Parathyroid adenoma (tissue), 2 donors: ENCODE data around the gene ABHD16A.

Experiments used
- H2AFZ ChIP-seq: fragments of 300-600 bp; sonication (generic); one replicate; pipeline ENCODE4 v1.7.0; 2017; ENCODE audit warnings: antibody characterized with exemption, mild to moderate bottlenecking
- H3K27ac ChIP-seq: fragments of 300-600 bp; sonication (generic); one replicate; pipeline ENCODE4 v1.7.0; 2017
- H3K27me3 ChIP-seq: fragments of 300-600 bp; sonication (generic); one replicate; pipeline ENCODE4 v1.7.0; 2017; ENCODE audit warnings: low read length; ENCODE audit not compliant: control insufficient read depth, insufficient read depth
- H3K36me3 ChIP-seq: fragments of 300-600 bp; sonication (generic); one replicate; pipeline ENCODE4 v1.7.0; 2017; ENCODE audit warnings: low read length; ENCODE audit not compliant: control insufficient read depth, insufficient read depth
- H3K4me1 ChIP-seq: fragments of 300-600 bp; sonication (generic); one replicate; pipeline ENCODE4 v1.7.0; 2017; ENCODE audit warnings: control low read depth
- H3K4me2 ChIP-seq: fragments of 300-600 bp; sonication (generic); one replicate; pipeline ENCODE4 v1.7.0; 2017; ENCODE audit warnings: low read length
- H3K4me3 ChIP-seq: fragments of 300-600 bp; sonication (generic); one replicate; pipeline ENCODE4 v1.7.0; 2017; ENCODE audit warnings: low read depth, low read length
- H3K79me2 ChIP-seq: fragments of 300-600 bp; sonication (generic); one replicate; pipeline ENCODE4 v1.7.0; 2017; ENCODE audit warnings: control low read depth
- H3K9ac ChIP-seq: fragments of 300-600 bp; sonication (generic); one replicate; pipeline ENCODE4 v1.7.0; 2017; ENCODE audit warnings: mild to moderate bottlenecking
- H3K9me3 ChIP-seq: fragments of 300-600 bp; sonication (generic); one replicate; pipeline ENCODE4 v1.7.0; 2017; ENCODE audit warnings: low read length; ENCODE audit not compliant: control insufficient read depth
- CTCF ChIP-seq: fragments of 300-600 bp; sonication (generic); IDR thresholded peaks from one replicate; pipeline ENCODE4 v1.7.0; 2017; ENCODE audit warnings: antibody characterized with exemption, mild to moderate bottlenecking
- donor health status: primary hyperparathyroidism.

ABHD16A gene

DNA sequence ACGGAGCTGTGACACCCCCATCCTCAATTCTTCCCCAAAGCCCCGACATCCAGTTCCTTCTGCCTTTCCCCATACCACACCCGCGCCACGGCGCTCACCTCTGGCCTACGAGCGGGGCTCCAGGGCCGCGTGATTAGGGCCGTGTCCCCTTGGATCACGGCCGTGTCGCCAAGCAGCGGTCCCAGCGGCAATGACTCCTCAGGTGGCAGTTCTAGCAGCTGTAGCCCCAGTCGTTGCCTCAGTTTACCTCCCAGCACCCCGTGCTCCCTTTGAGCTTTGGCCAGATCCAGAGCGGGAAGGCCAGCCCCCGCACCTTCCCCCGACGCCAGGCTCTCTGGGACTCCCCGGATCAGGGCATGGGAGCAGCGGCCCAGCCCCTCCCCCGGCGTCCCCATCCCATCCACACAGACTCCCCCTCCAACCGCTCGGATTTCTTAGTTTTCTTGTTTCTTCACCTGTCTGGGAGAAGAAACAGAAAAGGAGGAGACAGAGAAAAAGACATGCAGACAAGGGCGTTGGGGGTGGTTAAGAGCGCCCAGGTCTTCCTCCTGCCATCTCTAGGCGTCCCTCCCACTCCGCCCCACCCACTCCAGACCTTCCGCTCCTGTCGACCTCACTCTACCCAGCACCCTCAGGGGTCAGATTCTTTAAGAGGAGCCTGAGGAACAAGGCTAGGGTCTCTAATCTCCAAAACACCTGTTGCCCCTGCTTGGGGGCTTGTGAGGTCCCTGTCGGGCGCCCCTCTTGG is 25.8 kb upstream of the ABHD16A start, which contains the start of gene DDAH2:
DDAH2 (minus strand) TSS at position 533 of the 748 bp plus-strand sequence; CDS start at position 395, 138 bp downstream.
- Histone ChIP-seq H3K4me1 (no peaks in the 10 kb centered on the region), H3K36me3 (no peaks in the 10 kb centered on the region)

GRCh38 chr6:31727717-31728671 is 24.9 kb upstream of the ABHD16A start:
- H3K79me2 ChIP-seq: no peaks in the 10 kb centered on the region
- peak overlapping the region; percentile 98 for H3K4me2 ChIP-seq
- no peaks in the 10 kb centered on the region for H3K4me1 ChIP-seq
- no peak for TF ChIP-seq CTCF
- H3K4me3 ChIP-seq: peak overlapping the region; percentile 94
- H3K9ac ChIP-seq: no peak overlapping the region
- H3K27me3 ChIP-seq: no peaks in the 10 kb centered on the region
- no peaks in the 10 kb centered on the region for H3K9me3 ChIP-seq
- no peak overlapping the region for H2AFZ ChIP-seq
- H3K27ac ChIP-seq: peak overlapping the region; percentile 20
- H3K36me3 ChIP-seq: no peaks in the 10 kb centered on the region

More for the DNA sequence above, 25.8 kb upstream of the ABHD16A start, which contains the start of gene DDAH2:
- no peaks in the 10 kb centered on the region for H3K9me3 ChIP-seq
- H3K9ac ChIP-seq: no peak within 1 kb of the TSS
- H3K79me2 ChIP-seq: no peaks in the 10 kb centered on the region
- TF ChIP-seq CTCF: no peak
- peak within 1 kb of the TSS; percentile 94 for H3K4me3 ChIP-seq
- H3K4me2 ChIP-seq: peak within 1 kb of the TSS; percentile 98
- H3K27ac ChIP-seq: peak within 1 kb of the TSS; percentile 61
- no peaks in the 10 kb centered on the region for H3K27me3 ChIP-seq
- H2AFZ ChIP-seq: peak within 1 kb of the TSS; percentile 70

DNA sequence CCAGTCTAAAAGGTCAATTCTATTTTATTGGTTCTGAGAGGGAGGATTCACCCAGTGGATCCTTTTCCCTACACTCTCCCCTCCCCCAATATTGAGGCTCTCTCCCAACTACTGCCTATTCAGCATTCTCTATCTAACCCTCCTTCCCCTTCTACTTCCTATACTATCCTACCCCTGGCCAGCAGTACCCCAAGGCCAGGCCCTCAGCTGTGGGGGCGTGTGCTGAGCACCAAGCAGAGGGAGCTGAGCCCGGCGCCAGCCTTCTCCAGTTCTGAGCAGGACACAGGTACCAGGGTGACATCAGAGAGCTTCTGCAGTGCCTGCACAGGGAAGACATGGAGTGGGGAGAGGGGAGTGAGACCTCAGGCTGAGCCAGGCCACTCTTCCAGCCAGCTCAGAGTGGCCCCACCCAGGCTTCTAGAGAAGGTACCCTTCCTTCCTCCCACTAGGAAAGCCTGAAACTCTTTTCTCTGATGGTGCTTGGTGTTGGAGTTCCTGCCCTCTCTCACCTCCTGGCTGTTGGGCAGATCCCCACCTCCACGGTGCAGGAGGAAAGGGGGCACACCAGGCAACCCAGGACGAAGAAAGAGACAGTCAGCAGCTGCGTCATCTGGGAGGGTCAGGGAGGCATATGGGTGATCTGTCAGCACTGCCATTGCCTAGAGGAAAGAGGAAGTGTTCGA is 24.1 kb upstream of the ABHD16A start:
- TF ChIP-seq CTCF: no peak
- H3K79me2 ChIP-seq: no peaks in the 10 kb centered on the region
- H3K36me3 ChIP-seq: no peaks in the 10 kb centered on the region
- H3K27ac ChIP-seq: no peak overlapping the region
- H3K9ac ChIP-seq: no peak overlapping the region
- no peak overlapping the region for H3K4me3 ChIP-seq
- H3K9me3 ChIP-seq: no peaks in the 10 kb centered on the region
- no peaks in the 10 kb centered on the region for H3K4me1 ChIP-seq
- no peak overlapping the region for H3K4me2 ChIP-seq
- H3K27me3 ChIP-seq: no peaks in the 10 kb centered on the region
- H2AFZ ChIP-seq: no peak overlapping the region

- Histone ChIP-seq H3K27me3 (no peaks in the 10 kb centered on the region), H3K79me2 (no peaks in the 10 kb centered on the region), H3K27ac (no peak overlapping the region), H3K4me3 (no peak overlapping the region), H2AFZ (no peak overlapping the region), H3K4me1 (no peaks in the 10 kb centered on the region), H3K36me3 (no peaks in the 10 kb centered on the region), H3K4me2 (no peak overlapping the region), H3K9me3 (no peaks in the 10 kb centered on the region), H3K9ac (no peak overlapping the region)
- no peak for TF ChIP-seq CTCF
These were observed 22.6 kb upstream of the ABHD16A start for GRCh38 chr6:31725502-31726350.
